GM18505 (cell line): ENCODE measurements around the gene MYG1.

Experiments
- ATAC-seq: cut with Tn5 transposase; IDR thresholded peaks from one replicate; pipeline ENCODE4 v1.9.1; 2021; ENCODE audit not compliant: unreplicated experiment
- POLR2A ChIP-seq: IDR thresholded peaks from 4 replicates; pipeline ENCODE4 v1.6.1; 2011; ENCODE audit warnings: borderline replicate concordance; ENCODE audit not compliant: insufficient read depth, insufficient read length; ENCODE audit errors: extremely low read depth

MYG1 gene

DNA sequence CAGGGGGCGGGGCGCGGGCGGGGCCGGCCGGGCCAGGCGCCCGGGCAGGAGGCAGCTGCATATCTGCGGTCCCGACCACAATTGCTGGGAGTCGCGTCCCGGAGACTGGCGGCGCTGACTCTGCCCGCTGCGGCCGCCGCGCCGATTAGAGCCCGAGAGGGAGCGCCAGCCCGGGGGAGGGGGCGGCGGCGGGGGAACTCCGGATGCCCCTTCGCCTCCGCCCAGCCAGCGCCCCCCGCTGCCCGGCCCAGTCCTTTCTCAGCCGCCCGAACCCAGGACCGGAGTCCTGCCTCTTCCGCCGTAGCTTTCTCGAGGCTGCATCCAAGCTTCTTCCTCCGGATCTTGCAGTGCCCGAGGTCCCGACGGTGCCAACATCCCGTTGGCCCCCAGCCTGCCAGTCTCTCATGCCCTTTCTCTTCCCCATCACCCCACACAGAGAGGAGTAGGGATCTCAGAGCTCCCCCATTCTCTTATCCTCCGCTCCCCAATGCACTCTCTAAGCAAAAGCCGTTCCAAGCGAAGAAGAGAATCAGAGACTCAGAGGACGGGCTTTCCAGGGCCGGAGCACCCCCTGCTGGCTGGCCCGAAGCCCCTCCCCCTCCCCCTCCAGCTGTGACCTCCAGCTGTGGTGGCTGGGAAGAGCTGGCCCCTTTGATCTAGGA lies 45.5 kb downstream of the MYG1 start:
- no peak for TF ChIP-seq POLR2A
- peak; percentile 53 for ATAC-seq

DNA sequence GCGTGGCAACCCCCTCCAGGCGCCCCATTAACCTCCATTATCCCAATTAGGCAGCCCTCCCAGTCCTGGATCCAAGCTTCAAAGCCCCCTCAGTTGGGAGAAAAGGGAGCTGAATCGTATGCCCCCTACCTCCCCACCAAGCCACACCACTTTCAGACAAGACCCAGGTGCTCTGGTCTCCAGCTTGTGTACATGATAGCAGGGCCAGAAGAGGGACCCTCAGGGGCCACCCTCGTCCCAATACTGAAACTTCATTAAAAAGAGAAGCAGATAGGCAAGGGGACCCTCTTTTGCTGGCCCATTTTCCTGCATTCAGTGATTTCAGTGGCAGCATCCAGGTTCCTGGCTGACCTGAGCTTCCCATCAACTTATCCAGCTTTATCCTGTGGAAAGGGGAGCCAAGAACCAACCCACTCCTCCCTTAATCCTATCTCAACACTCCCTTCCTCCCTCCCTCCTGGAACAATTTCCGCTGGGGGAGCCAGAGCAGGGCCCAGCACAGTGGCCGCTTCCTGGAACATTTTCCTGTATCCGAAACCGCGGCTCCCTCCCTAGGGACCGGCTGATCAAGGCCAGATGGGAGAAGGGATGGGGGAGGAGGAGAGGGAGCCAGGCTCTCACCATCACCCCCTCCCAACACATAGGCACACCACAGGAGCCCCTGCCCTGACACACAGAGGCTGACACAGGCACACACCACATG lies 46.1 kb downstream of the MYG1 start:
- no peak for TF ChIP-seq POLR2A
- ATAC-seq: no peak

DNA sequence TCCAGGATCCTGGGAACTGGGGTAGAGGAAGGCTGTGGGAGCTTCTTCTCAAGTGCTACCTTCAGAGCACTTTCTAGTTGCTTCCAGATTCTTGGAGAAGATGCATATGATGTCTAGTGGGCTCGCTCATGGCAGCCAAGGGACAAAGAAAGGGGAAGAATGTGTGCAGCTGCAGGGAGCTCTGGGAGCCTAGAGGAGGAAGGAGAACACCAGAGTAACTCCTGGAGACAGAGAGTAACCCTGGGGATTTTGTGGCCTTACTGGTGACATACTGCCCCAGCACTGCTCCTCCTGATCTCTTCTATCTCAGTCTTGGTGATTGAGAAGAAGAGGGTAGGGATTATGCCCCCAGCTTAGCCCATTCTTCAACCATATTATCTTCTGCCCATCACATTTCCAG lies 47.0 kb downstream of the MYG1 start:
- no peak for TF ChIP-seq POLR2A
- no peak for ATAC-seq

DNA sequence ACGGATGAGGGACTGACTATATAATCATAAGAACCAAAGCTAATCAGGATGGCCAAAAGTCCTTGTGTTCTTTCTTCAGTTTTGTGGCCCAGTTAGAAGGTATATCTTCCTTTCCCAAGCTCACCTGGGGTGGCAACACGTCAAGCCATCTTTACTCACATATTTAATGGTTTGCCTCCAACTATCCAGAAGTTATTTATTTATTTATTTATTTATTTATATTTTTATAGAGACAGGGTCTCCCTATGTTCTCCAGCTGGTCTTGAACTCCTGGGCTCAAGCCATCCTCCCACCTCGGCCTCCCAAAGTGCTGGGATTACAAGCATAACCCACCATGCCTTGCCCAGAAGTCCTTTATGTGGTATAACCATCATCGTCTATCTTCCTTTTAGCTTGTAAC lies 48.4 kb downstream of the MYG1 start:
- no peak for TF ChIP-seq POLR2A
- no peak for ATAC-seq

DNA sequence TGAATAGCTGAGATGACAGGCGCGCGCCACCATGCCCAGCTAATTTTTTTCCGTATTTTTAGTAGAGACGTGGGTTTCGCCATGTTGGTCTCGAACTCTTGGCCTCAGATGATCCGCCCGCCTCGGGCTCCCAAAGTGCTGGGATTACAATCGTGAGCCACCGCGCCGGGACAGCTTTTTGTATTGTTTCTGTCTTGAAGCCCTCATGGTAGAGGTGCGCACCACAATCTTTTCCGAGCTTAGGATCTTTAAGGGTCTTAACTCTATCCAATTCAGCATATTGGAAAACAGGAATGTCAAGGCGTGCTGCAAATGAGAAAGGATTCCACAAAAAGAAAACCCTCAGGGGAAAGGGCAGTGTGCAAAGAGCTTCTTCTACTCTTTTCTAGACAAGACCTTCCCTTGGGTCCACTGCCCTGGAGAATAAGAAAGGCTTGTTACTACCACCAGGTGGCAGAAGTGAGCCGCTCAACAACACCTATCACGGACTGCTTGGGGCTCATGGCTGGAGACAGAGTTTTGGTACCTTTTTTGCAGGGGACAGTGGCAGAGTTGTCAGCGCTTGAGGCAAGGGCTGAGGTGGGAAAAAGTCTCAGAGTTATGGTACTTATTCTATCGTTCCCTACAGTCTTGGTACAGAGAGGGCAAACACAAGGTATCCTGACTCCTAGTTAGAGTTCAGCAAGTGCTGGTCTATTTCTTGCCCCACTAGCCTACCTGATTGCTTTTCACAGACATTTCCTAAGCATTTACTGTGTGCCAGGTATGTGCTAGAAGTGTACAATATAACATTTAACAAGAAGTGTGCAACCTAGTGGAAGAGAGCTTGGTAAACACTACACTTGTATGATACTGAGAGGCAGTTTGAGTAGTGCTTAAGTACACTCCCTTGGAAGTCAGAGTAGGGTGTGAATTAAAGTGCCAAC lies 53.1 kb downstream of the MYG1 start:
- ATAC-seq: peak; percentile 59
- TF ChIP-seq POLR2A: no peak

DNA sequence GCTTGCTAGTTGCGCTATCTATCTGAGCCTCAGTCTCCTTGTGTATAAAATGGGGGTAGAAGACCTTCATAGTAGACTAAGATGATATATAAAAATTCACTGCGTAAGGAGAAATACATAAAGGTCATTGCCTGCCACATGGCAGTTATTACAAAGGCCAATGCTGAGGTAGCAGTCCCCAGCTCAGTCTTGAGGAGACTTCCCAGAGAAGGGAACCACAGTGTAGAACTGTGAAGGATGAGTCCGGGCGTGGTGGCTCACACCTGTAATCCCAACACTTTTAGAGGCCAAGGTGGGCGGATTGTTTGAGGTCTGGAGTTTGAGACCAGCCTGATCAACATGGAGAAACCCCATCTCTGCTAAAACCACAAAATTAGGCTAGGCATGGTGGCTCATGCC lies 53.8 kb downstream of the MYG1 start:
- no peak for TF ChIP-seq POLR2A

DNA sequence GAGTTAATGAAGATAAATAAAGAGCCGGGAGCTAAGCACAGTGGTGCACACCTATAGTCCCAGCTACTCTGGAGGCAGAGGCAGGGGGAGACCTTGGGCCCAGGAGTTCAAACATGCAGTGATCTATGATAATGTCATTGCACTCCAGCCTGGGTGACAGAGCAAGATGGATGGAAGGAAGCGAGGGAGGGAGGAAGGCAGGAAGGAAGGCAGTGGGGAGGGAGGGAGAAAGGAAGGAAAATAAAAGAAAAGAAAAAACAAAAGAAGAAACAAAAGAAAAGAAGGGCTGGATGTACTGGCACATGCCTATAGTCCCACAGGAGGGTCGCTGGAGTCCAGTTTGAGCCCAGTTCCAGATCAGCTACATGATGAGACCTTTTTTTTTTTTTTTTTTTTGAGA lies 55.6 kb downstream of the MYG1 start:
- no peak for ATAC-seq
- TF ChIP-seq POLR2A: no peak

More for the DNA sequence above, 53.8 kb downstream of the MYG1 start:
- ATAC-seq: no peak
